MM.1S (cell line): ENCODE data around the gene CDH4.

Source experiments
- DNase-seq: peaks from one replicate; pipeline ENCODE4 v3.0.0-alpha.2; 2015
- H2AFZ ChIP-seq: fragments of 300-600 bp; sonication (generic); 2 replicates; pipeline ENCODE4 v1.6.0; 2016; ENCODE audit warnings: antibody characterized with exemption, low read length
- H3F3A ChIP-seq: fragments of 300-600 bp; sonication (generic); 2 replicates; pipeline ENCODE4 v1.6.1; 2016; ENCODE audit warnings: mild to moderate bottlenecking, antibody characterized with exemption, low read length, moderate library complexity, mixed read lengths; ENCODE audit not compliant: insufficient read depth
- H3K27ac ChIP-seq: fragments of 300-600 bp; sonication (generic); 2 replicates; pipeline ENCODE4 v1.5.1; 2016; ENCODE audit warnings: mild to moderate bottlenecking, low read length
- H3K27me3 ChIP-seq: fragments of 300-600 bp; sonication (generic); replicated peaks from 2 replicates; pipeline ENCODE4 v1.6.0; 2016; ENCODE audit warnings: low read length; ENCODE audit not compliant: insufficient read depth
- H3K36me3 ChIP-seq: fragments of 300-600 bp; sonication (generic); replicated peaks from 2 replicates; pipeline ENCODE4 v1.6.1; 2016; ENCODE audit warnings: mild to moderate bottlenecking, low read length, mixed read lengths; ENCODE audit not compliant: insufficient read depth
- H3K4me1 ChIP-seq: fragments of 300-600 bp; sonication (generic); 2 replicates; pipeline ENCODE4 v1.6.1; 2016; ENCODE audit warnings: low read length, mixed read lengths
- H3K4me2 ChIP-seq: fragments of 300-600 bp; sonication (generic); 2 replicates; pipeline ENCODE4 v1.6.0; 2016; ENCODE audit warnings: low read depth, low read length
- H3K4me3 ChIP-seq: fragments of 300-600 bp; sonication (generic); 2 replicates; pipeline ENCODE4 v1.5.1; 2016; ENCODE audit warnings: low read length, mixed read lengths
- H3K79me2 ChIP-seq: fragments of 300-600 bp; sonication (generic); 2 replicates; pipeline ENCODE4 v1.6.1; 2016; ENCODE audit warnings: mixed run types, low read length, mixed read lengths
- H3K9ac ChIP-seq: fragments of 300-600 bp; sonication (generic); 2 replicates; pipeline ENCODE4 v1.6.1; 2016; ENCODE audit warnings: low read length, mixed read lengths
- H3K9me2 ChIP-seq: fragments of 300-600 bp; sonication (generic); replicated peaks from 2 replicates; pipeline ENCODE4 v1.6.1; 2016; ENCODE audit warnings: mild to moderate bottlenecking, low read length, mixed read lengths; ENCODE audit not compliant: insufficient read depth
- H3K9me3 ChIP-seq: fragments of 300-600 bp; sonication (generic); replicated peaks from 2 replicates; pipeline ENCODE4 v1.6.1; 2016; ENCODE audit warnings: mild to moderate bottlenecking, low read length, mixed read lengths; ENCODE audit not compliant: insufficient read depth
- H4K20me1 ChIP-seq: fragments of 300-600 bp; sonication (generic); 2 replicates; pipeline ENCODE4 v1.6.1; 2016; ENCODE audit warnings: mild to moderate bottlenecking, low read length, moderate library complexity, mixed read lengths; ENCODE audit not compliant: insufficient read depth
- EZH2 ChIP-seq: fragments of 300-600 bp; sonication (generic); optimal IDR thresholded peaks from 2 replicates; pipeline ENCODE3; 2017; ENCODE audit warnings: low read depth, mild to moderate bottlenecking, antibody characterized with exemption, low read length, mixed read lengths
- EZH2phosphoT487 ChIP-seq: fragments of 300-600 bp; sonication (generic); IDR thresholded peaks from 2 replicates; pipeline ENCODE4 v1.6.1; 2018; ENCODE audit warnings: antibody characterized with exemption, low read length
- TF ChIP-seq, protein P1 (sequence below): fragments of 300-600 bp; sonication (generic); IDR thresholded peaks from 2 replicates; pipeline ENCODE4 v1.5.1; 2016; ENCODE audit warnings: antibody characterized with exemption, low read length, mixed read lengths

CDH4 gene

DNA sequence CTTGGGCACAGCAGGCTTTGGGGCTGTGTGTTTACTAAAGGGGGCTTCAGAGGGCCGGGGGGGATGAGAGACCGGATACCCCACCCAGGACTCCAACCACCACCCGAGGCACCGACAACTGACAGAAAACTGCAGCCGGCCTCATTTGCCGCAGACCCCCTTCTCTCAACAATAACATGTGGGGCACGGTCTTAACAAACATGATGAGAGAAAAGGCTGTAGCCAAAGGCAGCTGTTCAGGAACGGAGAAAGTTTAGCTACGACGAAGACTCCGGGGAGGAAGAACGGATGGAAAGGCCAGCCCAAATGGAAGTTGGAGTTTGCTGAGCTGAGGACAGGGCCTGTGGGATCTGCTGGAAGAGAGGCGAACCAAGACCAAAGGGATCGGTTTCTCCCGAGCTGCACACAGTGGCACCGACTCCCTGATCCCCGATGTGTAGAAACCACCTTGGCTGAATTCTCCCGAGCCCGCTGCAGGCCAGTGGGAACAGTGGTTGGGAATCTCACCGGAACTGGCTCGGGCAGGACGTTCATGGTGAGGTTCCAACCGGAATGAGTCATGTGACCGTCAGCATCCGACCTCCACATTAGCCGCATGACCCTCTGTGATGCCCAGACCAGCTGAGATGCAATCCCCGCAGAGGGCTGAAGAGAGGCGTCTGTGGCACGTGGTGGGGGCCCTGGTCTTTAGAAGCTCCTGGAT lies 454.3 kb downstream of the CDH4 start:
- Histone ChIP-seq H3K4me3 (no peak overlapping the region), H3F3A (no peaks in the 10 kb centered on the region)

DNA sequence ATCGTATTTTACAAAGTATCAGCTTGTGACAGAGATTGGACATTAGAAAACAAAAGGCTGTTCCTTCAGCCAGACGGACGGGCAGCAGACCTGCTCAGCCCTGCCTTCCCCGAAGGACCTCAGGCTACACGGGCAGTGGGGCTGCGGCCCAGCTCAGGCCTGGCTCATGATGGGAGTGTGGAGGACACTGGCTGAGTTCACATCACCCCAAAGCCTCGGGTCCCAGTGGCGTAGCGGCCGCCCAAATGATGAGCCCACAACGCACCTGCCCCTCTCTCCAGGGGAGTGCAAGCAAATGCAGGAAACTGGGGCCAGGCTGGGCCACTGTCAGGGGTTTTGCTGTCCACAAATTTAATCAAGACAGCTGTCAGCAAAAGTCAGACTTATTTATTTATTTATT lies 456.8 kb downstream of the CDH4 start:
- Histone ChIP-seq H3F3A (no peaks in the 10 kb centered on the region), H3K4me2 (no peak overlapping the region), H3K4me3 (no peak overlapping the region), H3K9me3 (no peaks in the 10 kb centered on the region), H3K36me3 (no peaks in the 10 kb centered on the region), H3K79me2 (no peaks in the 10 kb centered on the region), H3K27me3 (peaks cover 87% of the 10 kb centered on the region), H3K27ac (no peak overlapping the region), H2AFZ (no peak overlapping the region), H3K9ac (no peak overlapping the region), H4K20me1 (no peaks in the 10 kb centered on the region), H3K4me1 (no peaks in the 10 kb centered on the region), H3K9me2 (no peaks in the 10 kb centered on the region)
- no peak for DNase-seq
- TF ChIP-seq EZH2 (no peak), EZH2phosphoT487 (no peak)
- TF ChIP-seq, protein P1, sequence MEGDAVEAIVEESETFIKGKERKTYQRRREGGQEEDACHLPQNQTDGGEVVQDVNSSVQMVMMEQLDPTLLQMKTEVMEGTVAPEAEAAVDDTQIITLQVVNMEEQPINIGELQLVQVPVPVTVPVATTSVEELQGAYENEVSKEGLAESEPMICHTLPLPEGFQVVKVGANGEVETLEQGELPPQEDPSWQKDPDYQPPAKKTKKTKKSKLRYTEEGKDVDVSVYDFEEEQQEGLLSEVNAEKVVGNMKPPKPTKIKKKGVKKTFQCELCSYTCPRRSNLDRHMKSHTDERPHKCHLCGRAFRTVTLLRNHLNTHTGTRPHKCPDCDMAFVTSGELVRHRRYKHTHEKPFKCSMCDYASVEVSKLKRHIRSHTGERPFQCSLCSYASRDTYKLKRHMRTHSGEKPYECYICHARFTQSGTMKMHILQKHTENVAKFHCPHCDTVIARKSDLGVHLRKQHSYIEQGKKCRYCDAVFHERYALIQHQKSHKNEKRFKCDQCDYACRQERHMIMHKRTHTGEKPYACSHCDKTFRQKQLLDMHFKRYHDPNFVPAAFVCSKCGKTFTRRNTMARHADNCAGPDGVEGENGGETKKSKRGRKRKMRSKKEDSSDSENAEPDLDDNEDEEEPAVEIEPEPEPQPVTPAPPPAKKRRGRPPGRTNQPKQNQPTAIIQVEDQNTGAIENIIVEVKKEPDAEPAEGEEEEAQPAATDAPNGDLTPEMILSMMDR, result no peak

More for the DNA sequence above, 454.3 kb downstream of the CDH4 start:
- no peak overlapping the region for H3K4me2 ChIP-seq
- H3K9me3 ChIP-seq, result no peaks in the 10 kb centered on the region
- no peaks in the 10 kb centered on the region for H3K79me2 ChIP-seq
- H3K9ac ChIP-seq, result no peak overlapping the region
- H4K20me1 ChIP-seq, result no peaks in the 10 kb centered on the region
- no peak overlapping the region for H3K27ac ChIP-seq
- no peaks in the 10 kb centered on the region for H3K9me2 ChIP-seq
- no peaks in the 10 kb centered on the region for H3K4me1 ChIP-seq
- TF ChIP-seq EZH2phosphoT487 (no peak), EZH2 (no peak)
- TF ChIP-seq, protein P1, result no peak
- H3K36me3 ChIP-seq, result no peaks in the 10 kb centered on the region
- no peak overlapping the region for H2AFZ ChIP-seq
- H3K27me3 ChIP-seq, result peaks cover 95% of the 10 kb centered on the region
- DNase-seq, result no peak

GRCh38 chr20:61710108-61710507 lies 458.0 kb downstream of the CDH4 start:
- no peaks in the 10 kb centered on the region for H3K9me2 ChIP-seq
- TF ChIP-seq, protein P1, result no peak
- TF ChIP-seq EZH2 (no peak), EZH2phosphoT487 (no peak)
- no peak overlapping the region for H3K4me2 ChIP-seq
- H2AFZ ChIP-seq, result no peak overlapping the region
- no peaks in the 10 kb centered on the region for H3K36me3 ChIP-seq
- H3K27ac ChIP-seq, result no peak overlapping the region
- no peaks in the 10 kb centered on the region for H3F3A ChIP-seq
- H4K20me1 ChIP-seq, result no peaks in the 10 kb centered on the region
- no peak overlapping the region for H3K9ac ChIP-seq
- H3K79me2 ChIP-seq, result no peaks in the 10 kb centered on the region
- no peaks in the 10 kb centered on the region for H3K9me3 ChIP-seq
- DNase-seq, result no peak
- no peak overlapping the region for H3K4me3 ChIP-seq
- no peaks in the 10 kb centered on the region for H3K4me1 ChIP-seq
- peaks cover 84% of the 10 kb centered on the region for H3K27me3 ChIP-seq
